CMK (cell line): ENCODE data around the gene TPM2.
"Not testable (repeated sequence)": the region's sequence is repeated elsewhere in the genome, so short reads cannot be mapped to it uniquely, and the experiment has no call there.

Experiments used
- DNase-seq: peaks from one replicate; pipeline ENCODE4 v3.0.0-alpha.2; 2010; ENCODE audit warnings: low read depth

TPM2 gene

GRCh38 chr9:35656348-35656747 lies 33.4 kb downstream of the TPM2 start:
- DNase-seq, result peak; percentile 65

GRCh38 chr9:35653611-35654010 lies 36.1 kb downstream of the TPM2 start:
- no peak for DNase-seq

GRCh38 chr9:35652829-35653209 lies 36.9 kb downstream of the TPM2 start:
- no peak for DNase-seq

GRCh38 chr9:35651956-35652828 lies 37.5 kb downstream of the TPM2 start:
- DNase-seq, result no peak

- DNase-seq, result no peak
Observed at GRCh38 chr9:35650341-35651158, 39.2 kb downstream of the TPM2 start, which contains the start of gene SIT1. TSS of gene SIT1 (minus strand) at chr9:35650931. CDS start at chr9:35650853, 78 bp downstream.

GRCh38 chr9:35649431-35650340 lies 40.0 kb downstream of the TPM2 start:
- DNase-seq, result peak; percentile 67

- DNase-seq, result peak; percentile 78
Observed at GRCh38 chr9:35646533-35647265, 43.0 kb downstream of the TPM2 start.

- DNase-seq, result peak; percentile 74
Observed at GRCh38 chr9:35646153-35646532, 43.6 kb downstream of the TPM2 start.

- not testable (repeated sequence) for DNase-seq
Observed at GRCh38 chr9:35645736-35646135, 44.0 kb downstream of the TPM2 start.

- DNase-seq, result no peak
Observed at GRCh38 chr9:35643046-35643445, 46.7 kb downstream of the TPM2 start.

GRCh38 chr9:35641478-35641877 lies 48.2 kb downstream of the TPM2 start:
- DNase-seq, result not testable (repeated sequence)

- DNase-seq, result not testable (repeated sequence)
Observed at GRCh38 chr9:35640431-35640830, 49.3 kb downstream of the TPM2 start.

- DNase-seq, result no peak
Observed at GRCh38 chr9:35639631-35640030, 50.1 kb downstream of the TPM2 start.

GRCh38 chr9:35639225-35639624 lies 50.5 kb downstream of the TPM2 start:
- DNase-seq, result not testable (repeated sequence)

GRCh38 chr9:35638751-35639150 lies 51.0 kb downstream of the TPM2 start:
- DNase-seq, result not testable (repeated sequence)

GRCh38 chr9:35637427-35637955 lies 52.2 kb downstream of the TPM2 start:
- DNase-seq, result not testable (repeated sequence)

- not testable (repeated sequence) for DNase-seq
Observed at GRCh38 chr9:35636877-35637246, 52.9 kb downstream of the TPM2 start.

- no peak for DNase-seq
Observed at GRCh38 chr9:35636135-35636876, 53.4 kb downstream of the TPM2 start.

GRCh38 chr9:35635730-35636129 lies 54.0 kb downstream of the TPM2 start:
- DNase-seq, result no peak
